Heart right ventricle (tissue), 16 donors: ENCODE data around the gene POLR2L. TPM values are rescaled to one million over a fixed set of nuclear protein-coding genes. Genes with fewer than 3 reads are reported as not detected.

ENCODE experiments used
- ATAC-seq, 8 donors: fragments of 200-7000 bp; cut with Tn5 transposase; one replicate each; pipeline ENCODE4 v1.9.1; 2020; ENCODE audit warnings: mild to moderate bottlenecking in 8 of 8, moderate library complexity in 8 of 8, moderate number of reproducible peaks in 1 of 8
- DNase-seq, 2 donors: peaks; one replicate each; pipeline ENCODE4 v3.0.0-alpha.2; 2020
- H3K27ac ChIP-seq, 10 donors: fragments of 200-600 bp; sonication (generic) in 2 of 10; one replicate each; pipeline versions ENCODE4 v1.5.0 to v1.8.0; 2020 to 2022; ENCODE audit warnings: mild to moderate bottlenecking in 3 of 10
- H3K27me3 ChIP-seq, 7 donors: fragments of 200-600 bp; one replicate each; pipeline ENCODE4 v1.8.0; 2021 to 2022; ENCODE audit warnings: mild to moderate bottlenecking in 2 of 7
- H3K36me3 ChIP-seq, 9 donors: fragments of 200-600 bp; sonication (generic) in 1 of 9; one replicate each; pipeline versions ENCODE4 v1.5.0 to v1.8.0; 2020 to 2022; ENCODE audit warnings: mild to moderate bottlenecking in 2 of 9
- H3K4me1 ChIP-seq, 9 donors: fragments of 200-600 bp; sonication (generic) in 1 of 9; one replicate each; pipeline versions ENCODE4 v1.5.0 to v1.8.0; 2020 to 2022; ENCODE audit warnings: mild to moderate bottlenecking in 4 of 9
- H3K4me3 ChIP-seq, 10 donors: fragments of 200-600 bp; sonication (generic) in 2 of 10; one replicate each; pipeline versions ENCODE4 v1.5.0 to v1.8.0; 2020 to 2022; ENCODE audit warnings: mild to moderate bottlenecking in 7 of 10, moderate library complexity in 2 of 10
- H3K9me3 ChIP-seq, 11 donors: fragments of 200-600 bp in 10 of 11; sonication (generic) in 2 of 11; one replicate each; pipeline versions ENCODE4 v1.5.0 to v1.8.0; 2013 to 2022; ENCODE audit warnings: mild to moderate bottlenecking in 2 of 11, control low read depth in 1 of 11, moderate library complexity in 1 of 11
- WGBS, 2 donors: extraction: QIAGEN DNeasy Blood & Tissue Kit; methylation state at CpG; one replicate each; pipeline ENCODE4 v1.1.7; 2013; ENCODE audit warnings: inconsistent platforms in 1 of 2; 5-methylcytosine and 5-hydroxymethylcytosine counted together
- intact Hi-C, 10 donors: fragments of 100-400 bp; cut with DNase I; formaldehyde crosslinking; loops; one replicate each; pipeline versions ENCODE4 v1.11.1 to v1.14.2; 2022
- polyA plus RNA-seq, 2 donors: library from polyadenylated mRNA; stranded (reverse); fragments of 200-250 nt; gene quantifications; one replicate each; pipeline ENCODE4 v1.2.3, GENCODE V29; 2013
- total RNA-seq, 10 donors: library from RNA; stranded (reverse); fragmentation: NEBNext Ultra II Directional in 3 of 10; extraction: Animal tissue kit (Norgen Biotek cat#: 25700) in 3 of 10; gene quantifications; one replicate each; pipeline versions ENCODE4 v1.2.1 to v1.2.4, GENCODE V29; 2021 to 2023
- TF ChIP-seq, protein P1 (sequence below), 9 donors: fragments of 200-600 bp; sonication (generic) in 2 of 9; IDR thresholded peaks; one replicate each; pipeline versions ENCODE4 v1.5.0 to v1.8.0; 2021 to 2022; ENCODE audit warnings: antibody characterized with exemption in 9 of 9, mild to moderate bottlenecking in 5 of 9, moderate library complexity in 1 of 9
- donor health status: Arrhythmogenic right ventricular cardiomyopathy.
- donor health status: ischemic (EF 13 %, LVEDD 7.1; RV severe dilation, severe dysfunction).
- donor health status: healthy with polysubstance abuse.
- donor health status: DM: no; HTN: yes; CAD: no.
- donor health status: DM: no; HTN: no; CAD: no.
- donor health status: ischemic (EF 25% LVEDD 6.9; RV normal size, moderate dysfunction).
- donor health status: ischemic (EF 25% LVEDD 5.7; RV mildly dilated, moderate dysfunction).
- donor health status: healthy.
- donor health status: DM: yes; HTN: yes; CAD: no.
- donor health status: Ischemic cardiomyopathy.
- donor health status: ischemic (EF 35%, LVEDD 5.7; RV mildly dilated, moderate dysfunction).
- donor health status: nonischemic (EF 11% LVEDD 7.7; RV severe dilation, severe dysfunction).
- donor health status: DM: yes; HTN: yes; CAD: no.
- donor health status: PGD.
- donor health status: ischemic (EF 29% LVEDD 5.4; RV normal size, mild dysfunction).
- donor health status: nonischemic (EF 23%, LVEDD 6.1; RV moderate dilation, normal function).

POLR2L gene
- total and polyA plus RNA-seq, 12 donors = 148 to 279 (median 234) TPM

DNA sequence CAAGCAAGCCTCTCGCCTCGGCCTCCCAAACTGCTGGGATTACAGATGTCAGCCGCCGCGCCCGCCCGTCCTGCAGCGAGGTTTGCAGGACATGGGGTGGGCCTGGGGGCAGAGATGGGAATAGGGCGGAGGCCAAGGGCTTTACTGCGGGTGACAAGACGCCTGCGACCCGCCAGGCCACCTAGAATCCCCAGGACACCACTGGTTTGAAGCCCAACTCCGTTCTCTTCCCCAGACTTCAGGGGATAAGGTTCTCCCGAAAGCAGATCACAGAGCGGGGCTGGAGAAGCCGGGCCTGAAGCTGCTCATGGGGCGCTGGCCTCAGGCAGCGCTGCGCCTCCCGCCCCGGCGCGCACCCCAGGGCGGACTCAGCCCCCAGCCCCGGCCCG, 354 bp downstream of the POLR2L start:
- Histone ChIP-seq H3K27ac (peak overlapping the region; percentile 94 to 100 (median 97)), H3K9me3 (no peaks in the 10 kb centered on the region), H3K27me3 (no peaks in the 10 kb centered on the region), H3K36me3 (peaks cover 0 to 42% (median 35%) of the 10 kb centered on the region in 9 donors), H3K4me3 (peak overlapping the region; percentile 71 to 100 (median 96)), H3K4me1 (peaks cover 32 to 89% (median 72%) of the 10 kb centered on the region in 9 donors)
- 0 to 1% methylated on average over 26 to 27 of the region's 27 CpGs for WGBS, 2 donors
- DNase-seq = no peak
- TF ChIP-seq, protein P1, sequence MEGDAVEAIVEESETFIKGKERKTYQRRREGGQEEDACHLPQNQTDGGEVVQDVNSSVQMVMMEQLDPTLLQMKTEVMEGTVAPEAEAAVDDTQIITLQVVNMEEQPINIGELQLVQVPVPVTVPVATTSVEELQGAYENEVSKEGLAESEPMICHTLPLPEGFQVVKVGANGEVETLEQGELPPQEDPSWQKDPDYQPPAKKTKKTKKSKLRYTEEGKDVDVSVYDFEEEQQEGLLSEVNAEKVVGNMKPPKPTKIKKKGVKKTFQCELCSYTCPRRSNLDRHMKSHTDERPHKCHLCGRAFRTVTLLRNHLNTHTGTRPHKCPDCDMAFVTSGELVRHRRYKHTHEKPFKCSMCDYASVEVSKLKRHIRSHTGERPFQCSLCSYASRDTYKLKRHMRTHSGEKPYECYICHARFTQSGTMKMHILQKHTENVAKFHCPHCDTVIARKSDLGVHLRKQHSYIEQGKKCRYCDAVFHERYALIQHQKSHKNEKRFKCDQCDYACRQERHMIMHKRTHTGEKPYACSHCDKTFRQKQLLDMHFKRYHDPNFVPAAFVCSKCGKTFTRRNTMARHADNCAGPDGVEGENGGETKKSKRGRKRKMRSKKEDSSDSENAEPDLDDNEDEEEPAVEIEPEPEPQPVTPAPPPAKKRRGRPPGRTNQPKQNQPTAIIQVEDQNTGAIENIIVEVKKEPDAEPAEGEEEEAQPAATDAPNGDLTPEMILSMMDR (IDR thresholded peaks at IDR 0.05) = no peak
- intact Hi-C loops = loop anchor here in 4 of 10 donors (2.0 to 5.0 kb wide), 2 partner anchors 33 to 35 kb away; partner anchors contain the start of genes RPLP2 (in 4 of the 4) and PIDD1 (in 3 of the 4)
- ATAC-seq = peak in 3 of 8 donors; percentile 0 to 1 (median 1)

DNA sequence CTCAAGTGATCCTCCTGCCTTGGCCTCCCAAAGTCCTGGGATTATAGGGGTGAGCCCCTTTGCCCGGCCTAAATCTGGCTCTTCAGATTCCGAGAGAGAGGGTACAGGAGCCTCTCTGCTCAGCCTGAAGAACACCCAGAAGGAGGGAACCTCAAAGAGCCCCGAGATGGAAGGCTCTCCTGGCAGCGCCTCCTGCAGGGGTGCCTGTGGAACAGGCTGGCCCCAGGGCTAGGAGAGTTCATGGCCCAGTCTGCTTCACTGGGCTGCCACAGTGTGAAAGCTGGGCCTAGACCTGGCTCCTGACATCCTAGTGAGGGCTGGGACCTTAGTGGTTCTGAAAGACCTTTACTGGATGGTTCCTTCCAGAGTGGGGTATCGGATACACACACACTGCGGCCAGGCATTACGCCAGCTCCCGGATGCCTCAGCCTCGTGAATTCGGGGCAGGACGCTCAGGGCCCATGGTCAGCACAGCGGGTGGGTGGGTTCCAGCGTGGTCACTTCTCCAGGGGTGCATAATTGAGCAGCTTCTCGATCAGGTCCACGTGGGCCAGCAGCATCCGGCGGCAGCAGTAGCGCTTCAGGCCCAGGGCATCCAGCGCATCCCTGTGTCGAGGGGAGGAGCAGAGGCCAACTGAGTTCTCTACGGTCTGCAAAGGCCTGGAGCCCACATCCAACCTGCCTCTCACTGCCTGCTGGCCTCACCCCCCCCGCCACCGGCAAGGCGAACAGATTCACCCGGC, 2.3 kb downstream of the POLR2L start:
- DNase-seq (no peak), ATAC-seq (no peak)
- Histone ChIP-seq H3K27me3 (no peaks in the 10 kb centered on the region), H3K36me3 (peaks cover 0 to 56% (median 44%) of the 10 kb centered on the region in 9 donors), H3K27ac (peak overlapping the region in 3 of 10 donors; percentile 10 to 36 (median 22)), H3K4me1 (peaks cover 25 to 88% (median 73%) of the 10 kb centered on the region in 9 donors), H3K4me3 (peak overlapping the region in 2 of 10 donors; percentile 96 to 97), H3K9me3 (no peaks in the 10 kb centered on the region)
- TF ChIP-seq, protein P1 (IDR thresholded peaks at IDR 0.05) = peak in 1 of 9 donors; percentile 25
- 73 to 79% methylated on average over 25 of the region's 25 CpGs for WGBS, 2 donors
- intact Hi-C loops = loop anchor here in 3 of 10 donors (5.0 kb wide), 1 partner anchor 33 kb away; the partner anchor contains the start of genes PIDD1 (in 3 of the 3) and RPLP2 (in 3 of the 3)

DNA sequence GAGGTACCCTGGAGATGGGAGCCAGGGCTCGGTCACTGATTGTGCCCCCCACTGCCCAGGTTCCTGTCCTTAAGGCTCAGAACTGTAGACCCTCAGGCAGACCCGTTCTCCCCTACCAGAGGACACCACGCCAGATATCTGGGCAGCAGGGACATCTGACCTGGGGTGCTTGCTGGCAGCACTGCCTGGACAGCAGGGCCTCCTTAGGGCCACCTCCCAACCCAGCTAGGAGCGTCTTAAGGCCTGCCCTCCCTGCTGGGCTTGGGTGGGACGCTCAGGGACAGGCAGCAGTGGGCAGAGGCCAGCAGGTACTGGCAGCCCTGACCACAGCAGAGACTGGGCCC, 3.1 kb downstream of the POLR2L start:
- 87% methylated on average over 5 of the region's 5 CpGs for WGBS, 2 donors
- ATAC-seq (no peak), DNase-seq (no peak)
- no peaks in the 10 kb centered on the region for H3K27me3 ChIP-seq
- TF ChIP-seq, protein P1 (IDR thresholded peaks at IDR 0.05) = no peak
- H3K4me3 ChIP-seq = no peak overlapping the region
- no peaks in the 10 kb centered on the region for H3K9me3 ChIP-seq
- H3K36me3 ChIP-seq = peaks cover 0 to 56% (median 44%) of the 10 kb centered on the region in 9 donors
- intact Hi-C loops = no loop called here
- H3K27ac ChIP-seq = peak overlapping the region in 4 of 10 donors; percentile 0 to 44 (median 24)
- peaks cover 21 to 88% (median 75%) of the 10 kb centered on the region in 9 donors for H3K4me1 ChIP-seq

DNA sequence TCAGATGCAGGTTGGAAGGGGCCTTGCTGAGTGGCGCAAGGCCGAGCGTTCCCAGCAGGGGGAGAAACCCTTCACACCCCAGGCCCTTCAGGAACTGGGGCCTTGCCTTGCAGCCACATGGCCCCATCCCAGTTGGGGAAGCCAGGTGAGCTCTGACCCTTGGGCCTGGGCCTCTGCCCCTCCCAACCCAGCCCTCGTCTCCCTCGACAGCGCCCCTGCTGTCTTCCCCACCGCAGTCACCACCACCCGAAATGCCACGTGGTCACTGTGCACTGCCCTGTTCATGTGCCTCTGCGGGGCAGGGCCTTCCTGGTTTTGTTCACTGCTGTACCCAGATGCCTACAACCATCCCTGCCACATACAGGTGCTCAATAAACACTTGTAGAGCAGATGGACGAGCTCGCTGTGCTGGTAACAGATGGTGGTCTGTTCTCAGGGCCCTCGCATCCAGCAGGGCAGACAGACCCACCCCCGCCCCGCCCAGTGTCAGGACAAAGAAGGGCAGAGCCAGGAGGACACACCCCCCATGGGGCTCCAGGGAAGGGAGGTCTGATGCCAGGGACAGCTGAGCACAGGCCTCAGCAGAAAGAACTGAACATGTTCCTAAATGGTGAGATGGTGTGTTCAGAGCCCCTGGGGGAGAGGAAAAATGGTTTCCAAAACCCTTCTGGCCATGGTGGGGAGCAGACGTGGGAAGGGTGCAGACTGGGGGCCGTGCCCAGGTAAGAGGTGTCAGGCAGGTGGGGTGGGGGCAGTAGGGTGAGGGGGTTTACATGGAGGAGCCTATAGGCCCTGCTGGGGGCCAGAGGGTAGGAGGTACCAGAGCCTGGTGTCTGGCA, 3.7 kb downstream of the POLR2L start:
- H3K27me3 ChIP-seq = no peaks in the 10 kb centered on the region
- ATAC-seq = no peak
- DNase-seq = no peak
- no peaks in the 10 kb centered on the region for H3K9me3 ChIP-seq
- peaks cover 0 to 56% (median 44%) of the 10 kb centered on the region in 9 donors for H3K36me3 ChIP-seq
- TF ChIP-seq, protein P1 (IDR thresholded peaks at IDR 0.05) = peak in 5 of 9 donors; percentile 17 to 24 (median 22)
- WGBS, 2 donors = 46% methylated on average over 17 of the region's 17 CpGs
- peaks cover 22 to 88% (median 75%) of the 10 kb centered on the region in 9 donors for H3K4me1 ChIP-seq
- H3K4me3 ChIP-seq = no peak overlapping the region
- peak overlapping the region in 3 of 10 donors; percentile 0 to 44 (median 37) for H3K27ac ChIP-seq
- intact Hi-C loops = no loop called here
